Measurements from ENCODE around the gene SLC9A7. TPM values are rescaled to one million over a fixed set of nuclear protein-coding genes. Genes with fewer than 3 reads are reported as not detected.

Gene SLC9A7
- total and polyA plus RNA-seq, 2 donors (not counting 3 experiments of a cell fraction or from before 2014, with no cell fraction given): 4.6 to 7.5 TPM

DNA sequence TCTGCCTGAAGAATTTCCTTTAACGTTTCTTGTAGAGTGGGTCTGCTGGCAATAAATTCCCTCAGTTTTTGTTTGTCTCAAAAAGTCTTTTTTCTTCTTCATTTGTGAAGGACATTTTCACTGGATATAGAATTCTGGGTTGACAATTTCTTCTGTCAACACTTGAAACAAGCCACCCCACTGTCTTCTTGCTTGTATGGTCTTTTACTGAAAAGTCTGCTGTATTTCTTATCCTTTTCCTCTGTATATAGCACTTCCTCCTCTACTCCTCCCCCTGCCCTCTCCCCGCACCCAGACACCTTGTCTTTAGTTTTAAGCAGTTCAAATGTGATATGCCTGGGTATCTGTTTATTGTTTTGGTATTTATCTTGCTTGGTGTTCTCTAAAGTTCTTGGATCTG lies 23.3 kb downstream of the SLC9A7 start:
- Histone ChIP-seq H3K4me2 (ENCODE audit: insufficient read depth, low read length) (no peak overlapping the region), H3K9me1 (replicated peaks; ENCODE audit: control insufficient read depth, extremely low read depth, insufficient read depth, low read length) (no peaks in the 10 kb centered on the region), H3K9me3 (replicated peaks; ENCODE audit: control insufficient read depth, insufficient read depth, low read length) (no peaks in the 10 kb centered on the region), H3K27me3 (ENCODE audit: control insufficient read depth in 2 of 2, insufficient read depth in 2 of 2, low read length in 2 of 2) (no peaks in the 10 kb centered on the region), H3K36me3 (ENCODE audit: control insufficient read depth in 2 of 2, extremely low read depth in 1 of 2, insufficient read depth in 2 of 2, low read length in 2 of 2) (no peaks in the 10 kb centered on the region), H3K27ac (ENCODE audit: insufficient read depth, low read depth, low read length) (no peak overlapping the region), H3K4me3 (replicated peaks in 1 of 3; ENCODE audit: insufficient read depth in 1 of 3, low read depth in 1 of 3, low read length in 3 of 3) (no peak overlapping the region), H3K79me2 (ENCODE audit: control insufficient read depth, insufficient read depth, low read length) (no peaks in the 10 kb centered on the region), H2AFZ (ENCODE audit: low read depth, low read length) (no peak overlapping the region), H4K20me1 (replicated peaks; ENCODE audit: control insufficient read depth, extremely low read depth, insufficient read depth, low read length) (no peaks in the 10 kb centered on the region), H3K4me1 (ENCODE audit: control insufficient read depth, extremely low read depth, insufficient read depth, low read length) (no peaks in the 10 kb centered on the region), H3K9ac (replicated peaks; ENCODE audit: extremely low read depth, insufficient read depth, low read length) (no peak overlapping the region)
- DNase-seq (ENCODE audit: low read depth, low spot score): no peak
- dilution Hi-C loops (cut with MboI; ENCODE audit: extremely low pct_ligation_motif_present, low sequenced_read_pairs) (no loop called here), intact Hi-C loops (cut with micrococcal nuclease) (no loop called here)
- ChIA-PET POLR2A (no interaction called here), CTCF (no interaction called here)
- BruUV-seq (replicated peaks): no TSS peak
- TF ChIP-seq GATA2 (IDR thresholded peaks at IDR 0.05; ENCODE audit: insufficient read depth, insufficient read length, low read depth, low read length): no peak
- TF ChIP-seq EZH2 (IDR thresholded peaks at IDR 0.05; ENCODE audit: borderline replicate concordance, low read depth, low read length, severe bottlenecking): no peak
- no peak for TF ChIP-seq POLR2A (IDR thresholded peaks at IDR 0.05; ENCODE audit: low read depth, low read length)
- FAIRE-seq: no peak

DNA sequence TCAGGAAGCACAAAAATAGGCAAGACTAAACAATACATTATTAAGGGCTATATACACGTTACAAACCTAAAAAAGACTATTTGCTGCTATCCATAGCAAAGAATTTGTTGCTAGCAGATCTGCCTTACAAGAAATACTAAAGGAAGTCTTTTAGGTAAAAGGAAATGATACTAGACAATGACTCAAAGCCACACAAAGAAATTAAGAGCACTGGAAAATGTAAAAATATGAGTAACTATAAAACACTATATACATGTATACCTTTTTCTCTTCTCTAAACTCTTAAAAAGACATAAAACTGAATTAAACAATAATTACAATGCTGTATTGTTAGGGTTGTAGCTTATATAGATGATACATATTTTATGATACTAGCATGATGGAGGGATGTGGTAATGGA lies 25.7 kb downstream of the SLC9A7 start:
- DNase-seq (ENCODE audit: low read depth, low spot score) (no peak), FAIRE-seq (peak; percentile 28)
- H3K9me3 ChIP-seq (replicated peaks; ENCODE audit: control insufficient read depth, insufficient read depth, low read length): no peaks in the 10 kb centered on the region
- no TSS peak for BruUV-seq (replicated peaks)
- no peak overlapping the region for H3K4me2 ChIP-seq (ENCODE audit: insufficient read depth, low read length)
- ChIA-PET POLR2A (no interaction called here), CTCF (no interaction called here)
- no peaks in the 10 kb centered on the region for H3K27me3 ChIP-seq (ENCODE audit: control insufficient read depth in 2 of 2, insufficient read depth in 2 of 2, low read length in 2 of 2)
- no peak overlapping the region for H3K27ac ChIP-seq (ENCODE audit: insufficient read depth, low read depth, low read length)
- intact Hi-C loops (cut with micrococcal nuclease) (no loop called here), dilution Hi-C loops (cut with MboI; ENCODE audit: extremely low pct_ligation_motif_present, low sequenced_read_pairs) (no loop called here)
- H3K79me2 ChIP-seq (ENCODE audit: control insufficient read depth, insufficient read depth, low read length): no peaks in the 10 kb centered on the region
- H2AFZ ChIP-seq (ENCODE audit: low read depth, low read length): no peak overlapping the region
- no peak for TF ChIP-seq POLR2A (IDR thresholded peaks at IDR 0.05; ENCODE audit: low read depth, low read length)
- peak; percentile 14 for TF ChIP-seq FOS (IDR thresholded peaks at IDR 0.05; ENCODE audit: borderline replicate concordance, insufficient read depth, low read length)
- no peak for TF ChIP-seq EZH2 (IDR thresholded peaks at IDR 0.05; ENCODE audit: borderline replicate concordance, low read depth, low read length, severe bottlenecking)
- no peaks in the 10 kb centered on the region for H3K9me1 ChIP-seq (replicated peaks; ENCODE audit: control insufficient read depth, extremely low read depth, insufficient read depth, low read length)
- H3K9ac ChIP-seq (replicated peaks; ENCODE audit: extremely low read depth, insufficient read depth, low read length): no peak overlapping the region
- no peaks in the 10 kb centered on the region for H3K36me3 ChIP-seq (ENCODE audit: control insufficient read depth in 2 of 2, extremely low read depth in 1 of 2, insufficient read depth in 2 of 2, low read length in 2 of 2)
- no peak overlapping the region for H3K4me3 ChIP-seq (replicated peaks in 1 of 3; ENCODE audit: insufficient read depth in 1 of 3, low read depth in 1 of 3, low read length in 3 of 3)
- H4K20me1 ChIP-seq (replicated peaks; ENCODE audit: control insufficient read depth, extremely low read depth, insufficient read depth, low read length): no peaks in the 10 kb centered on the region
- no peaks in the 10 kb centered on the region for H3K4me1 ChIP-seq (ENCODE audit: control insufficient read depth, extremely low read depth, insufficient read depth, low read length)
